HG02623 (cell line): ENCODE results near the gene C2orf81.

ENCODE experiments used
- ATAC-seq: cut with Tn5 transposase; IDR thresholded peaks from one replicate; pipeline ENCODE4 v1.9.1; 2021; ENCODE audit warnings: moderate library complexity; ENCODE audit not compliant: unreplicated experiment

Gene C2orf81

DNA sequence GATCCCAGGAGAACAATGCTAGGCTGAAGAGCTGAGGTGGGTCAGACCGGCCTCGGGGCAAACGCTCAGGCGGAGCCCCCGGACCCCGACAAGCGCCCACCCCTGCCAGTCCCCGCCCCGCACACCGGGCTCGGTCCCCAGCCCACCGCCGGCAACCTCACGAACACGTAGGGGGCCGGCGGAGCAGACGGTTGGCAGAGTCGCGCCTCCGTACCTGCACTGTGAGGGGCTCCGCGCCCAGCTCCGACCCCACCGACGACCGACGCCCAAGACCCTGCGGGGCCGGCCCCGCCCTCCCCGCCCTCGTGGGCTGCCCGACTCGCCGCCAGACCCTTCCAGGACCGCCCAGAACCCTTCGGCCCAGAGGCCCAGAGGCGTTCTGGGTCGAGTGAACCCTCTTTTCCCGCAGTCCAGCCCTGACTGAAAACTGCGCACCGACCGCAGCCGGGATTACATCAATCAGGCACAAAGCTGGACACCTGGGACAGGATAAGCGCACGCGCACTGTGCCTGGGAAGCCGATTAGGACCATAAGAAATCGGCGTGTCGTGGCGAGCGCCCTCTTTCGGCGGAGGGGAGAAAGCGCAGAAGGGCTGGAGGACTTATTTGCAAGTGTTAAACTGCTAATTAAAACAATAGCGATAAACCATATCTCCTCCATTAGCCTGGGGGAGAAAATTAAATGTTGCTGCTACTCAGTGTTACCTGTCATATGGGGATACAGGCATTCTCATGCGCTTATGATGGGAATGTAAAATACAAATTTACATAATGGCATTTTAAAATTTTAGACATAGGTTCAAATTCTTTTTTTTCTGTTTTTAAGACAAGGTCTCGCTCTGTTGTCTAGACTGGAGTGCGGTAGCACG, 29.6 kb downstream of the C2orf81 start:
- ATAC-seq, result peak; percentile 52

DNA sequence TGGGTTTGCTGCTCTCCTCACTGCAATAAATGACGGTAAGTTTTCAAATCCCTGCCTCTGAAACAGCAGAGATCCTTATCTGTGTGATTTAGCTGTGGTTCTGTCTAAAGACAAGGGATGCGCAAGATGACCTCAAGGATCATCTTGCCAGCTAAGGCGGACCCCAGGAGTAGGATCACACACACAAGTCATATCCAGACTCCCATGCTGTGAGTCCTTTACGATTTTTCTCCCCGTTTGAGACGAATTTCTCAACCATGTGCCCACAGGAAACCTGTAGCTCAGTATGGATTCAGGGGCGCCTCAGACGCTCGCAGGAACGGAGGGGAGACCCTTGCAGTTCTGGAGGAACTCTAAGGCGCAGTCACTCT, 30.2 kb downstream of the C2orf81 start:
- peak; percentile 21 for ATAC-seq

DNA sequence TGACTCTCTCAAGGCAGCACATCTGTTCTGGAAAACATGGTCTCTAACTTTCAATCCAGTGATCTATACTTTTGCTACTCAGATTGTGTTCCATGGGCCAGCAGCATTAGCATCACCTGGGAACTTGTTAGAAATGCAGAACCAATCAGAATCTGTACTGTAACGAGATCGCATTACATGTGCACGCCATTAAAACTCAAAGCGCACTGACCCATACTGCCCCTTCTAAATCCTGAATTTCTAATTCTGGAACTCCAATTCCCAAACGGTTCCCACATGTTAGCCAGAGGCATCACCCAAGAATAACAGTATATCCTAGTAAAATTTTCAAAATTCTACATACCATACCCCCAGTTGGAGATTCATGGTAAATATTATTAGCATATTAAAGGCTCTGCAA, 30.8 kb downstream of the C2orf81 start:
- ATAC-seq, result no peak

DNA sequence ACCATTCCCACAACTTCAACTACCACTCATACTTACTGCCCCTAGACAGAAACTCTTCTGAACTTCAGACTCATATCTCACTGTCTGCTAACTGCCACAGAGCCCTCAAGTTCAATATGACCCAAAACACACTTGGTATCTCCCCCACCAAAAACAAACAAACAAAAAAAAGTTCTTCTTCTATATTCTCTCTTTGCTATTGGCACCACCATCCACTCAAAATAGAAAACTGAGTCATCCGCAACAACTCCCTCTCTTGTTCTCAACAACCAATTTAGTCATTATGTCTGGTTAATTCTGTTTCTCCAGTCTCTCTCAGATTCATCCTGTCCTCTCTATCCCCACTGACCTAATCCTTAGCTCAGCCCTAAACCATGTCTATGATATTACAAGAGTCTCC, 34.1 kb downstream of the C2orf81 start:
- ATAC-seq, result no peak

DNA sequence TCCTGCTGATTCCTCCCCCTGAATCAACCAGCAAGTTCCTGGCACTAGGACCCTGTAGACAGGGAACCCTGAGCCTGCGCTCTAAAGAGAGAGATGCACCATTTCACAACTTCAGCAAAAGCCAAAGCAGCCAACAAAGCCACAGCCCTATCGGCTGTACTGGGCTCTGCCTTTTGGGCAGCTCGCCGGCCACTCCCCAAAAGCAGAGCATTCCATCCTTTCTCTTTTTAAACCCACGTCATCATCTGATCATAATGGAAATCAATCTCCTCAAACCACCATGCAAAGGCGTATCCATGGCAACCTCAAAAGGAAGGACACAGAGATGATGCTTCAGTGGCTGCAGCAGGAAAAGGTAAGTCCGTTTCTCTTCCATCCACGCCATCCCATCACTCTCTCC, 36.0 kb downstream of the C2orf81 start:
- no peak for ATAC-seq

DNA sequence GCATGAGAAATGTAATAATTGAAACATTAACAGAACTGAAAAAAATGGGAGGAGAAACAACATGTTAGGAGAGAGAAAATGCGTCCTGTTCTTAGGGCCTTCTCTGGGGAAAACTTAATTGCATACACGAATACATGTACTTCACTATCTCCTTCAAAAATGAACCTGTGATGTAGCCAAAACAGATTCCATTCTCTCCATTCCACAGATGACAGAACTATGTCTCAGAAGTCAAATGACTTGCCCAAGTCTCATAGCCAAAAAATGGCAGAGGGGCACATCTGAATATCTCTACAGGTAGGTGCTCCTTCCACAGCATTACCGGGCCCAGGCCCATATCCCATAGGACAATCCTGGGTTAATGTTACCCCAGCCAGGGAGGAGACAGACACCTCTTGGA, 37.4 kb downstream of the C2orf81 start:
- no peak for ATAC-seq

DNA sequence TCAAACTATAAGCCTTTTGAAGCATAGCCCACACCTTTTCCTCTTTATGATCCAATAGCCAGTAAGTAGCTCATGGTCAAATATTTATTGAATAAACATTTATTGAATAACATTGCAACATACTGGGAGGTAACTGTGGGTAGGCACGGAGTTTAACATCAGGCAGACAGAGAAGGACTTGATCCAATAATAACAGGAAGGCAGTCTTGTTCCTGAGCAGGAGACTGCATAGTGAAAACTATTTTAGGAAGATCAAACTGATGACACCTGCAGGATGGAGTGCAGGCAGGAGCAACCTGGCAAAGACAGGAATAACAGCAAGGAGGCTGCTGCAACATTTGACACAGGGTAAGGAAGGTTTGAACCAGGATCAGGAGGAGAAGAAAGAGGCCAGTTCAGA, 38.2 kb downstream of the C2orf81 start:
- no peak for ATAC-seq

DNA sequence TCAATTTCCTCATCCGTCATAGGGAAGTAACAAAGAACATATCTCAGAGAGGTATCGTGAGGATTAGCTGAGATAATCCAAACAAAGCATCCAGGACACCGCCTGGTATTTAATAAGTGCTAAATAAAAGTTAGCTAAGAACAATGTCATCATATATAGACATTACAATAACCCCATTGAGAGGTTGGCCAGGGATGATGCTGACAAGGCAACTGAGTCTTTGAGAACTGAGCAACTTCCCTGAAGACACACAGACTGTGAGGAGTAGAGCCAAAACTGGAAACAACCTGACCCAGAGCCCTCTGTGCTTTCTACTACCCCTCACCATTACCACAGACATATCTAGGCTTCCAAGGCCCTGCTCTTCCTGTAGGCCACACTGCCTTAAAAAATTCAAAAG, 39.7 kb downstream of the C2orf81 start:
- ATAC-seq, result no peak

DNA sequence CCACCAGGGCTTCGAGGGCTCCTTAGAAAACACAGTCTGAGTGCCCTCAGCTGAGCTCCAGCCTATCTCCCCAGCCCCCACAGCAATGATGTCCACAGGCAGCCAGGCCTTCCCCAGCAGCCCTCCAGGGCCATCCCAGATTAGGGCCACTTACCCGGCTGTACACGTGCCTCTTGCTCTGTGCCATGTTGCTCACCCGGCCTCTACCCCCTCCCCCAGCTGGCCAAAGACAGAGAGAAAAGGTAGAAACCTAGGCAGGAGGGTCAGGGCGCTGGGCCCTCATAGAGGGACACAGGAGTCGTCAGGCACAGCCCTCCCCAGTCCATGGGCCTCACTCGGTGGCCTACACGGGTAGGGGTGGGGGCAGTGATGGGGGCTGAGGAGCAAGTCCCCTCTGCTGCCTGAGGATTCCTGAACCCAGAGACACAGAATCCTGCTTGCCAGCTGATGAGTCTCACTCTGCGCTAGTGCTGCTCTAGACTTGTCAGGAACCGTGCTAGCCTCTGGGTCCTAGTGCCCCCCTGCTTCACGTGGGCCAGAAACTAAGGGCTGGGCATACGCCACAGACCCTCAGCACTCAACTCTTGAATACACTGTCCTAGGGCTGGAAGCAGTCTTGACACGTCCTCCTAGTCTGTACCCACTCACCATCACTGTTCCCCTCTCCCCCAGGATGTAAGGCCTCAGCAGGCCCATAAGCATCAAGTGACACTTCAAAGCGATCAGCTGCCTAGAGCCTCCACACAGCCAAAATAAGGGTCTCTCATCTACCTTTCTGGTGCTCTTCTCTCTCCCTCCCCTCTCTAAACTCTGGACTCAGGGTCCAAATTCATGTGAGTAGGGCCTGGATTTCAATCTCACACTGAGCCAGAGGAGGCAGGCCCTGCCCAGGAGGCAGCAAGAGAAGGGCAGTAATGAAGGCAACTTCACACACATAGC, 41.3 kb downstream of the C2orf81 start, which contains the start of gene DCTN1:
Gene DCTN1, minus strand, starts transcription at position 461 of the 939 bp plus-strand sequence. Its CDS starts 274 bp downstream, at position 187.
- ATAC-seq, result no peak

DNA sequence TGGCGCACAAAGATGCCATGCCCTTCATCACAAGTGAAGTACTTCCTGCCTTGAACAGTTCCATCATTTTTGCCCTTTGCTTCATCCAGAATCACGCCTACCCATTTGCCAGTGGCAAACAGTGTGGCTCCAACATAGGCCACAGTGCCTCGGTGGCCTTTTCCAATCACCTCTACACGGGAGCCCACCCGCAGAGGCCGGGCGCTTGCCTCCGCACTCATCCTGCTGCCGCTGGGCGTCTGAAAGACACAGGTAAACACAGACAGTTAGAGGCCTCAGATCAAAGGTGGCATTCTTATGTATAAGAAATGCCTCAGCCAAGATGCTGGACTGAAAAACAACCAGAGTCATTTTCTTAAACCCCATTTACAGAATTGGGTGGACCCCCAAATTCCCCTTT, 43.4 kb downstream of the C2orf81 start:
- ATAC-seq, result no peak

DNA sequence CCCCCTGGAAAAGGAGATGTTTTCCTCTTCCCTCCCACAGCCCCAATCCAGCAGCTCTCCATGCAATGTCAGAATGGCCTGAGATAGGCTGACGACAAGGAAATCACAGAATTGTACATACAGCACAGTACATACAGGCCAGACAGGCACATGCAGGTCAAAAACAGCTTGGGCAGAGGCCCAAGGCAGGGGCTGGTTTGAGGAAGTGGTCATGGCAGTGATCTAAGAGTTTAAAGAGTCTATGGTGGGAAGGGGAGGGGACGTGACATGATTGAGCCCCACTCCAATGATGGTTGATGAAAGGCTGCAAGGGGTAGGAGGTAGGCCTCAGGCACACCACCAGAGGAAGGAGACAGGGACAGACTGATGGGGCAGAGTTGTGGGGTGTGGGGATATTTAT, 45.6 kb downstream of the C2orf81 start:
- ATAC-seq, result no peak

DNA sequence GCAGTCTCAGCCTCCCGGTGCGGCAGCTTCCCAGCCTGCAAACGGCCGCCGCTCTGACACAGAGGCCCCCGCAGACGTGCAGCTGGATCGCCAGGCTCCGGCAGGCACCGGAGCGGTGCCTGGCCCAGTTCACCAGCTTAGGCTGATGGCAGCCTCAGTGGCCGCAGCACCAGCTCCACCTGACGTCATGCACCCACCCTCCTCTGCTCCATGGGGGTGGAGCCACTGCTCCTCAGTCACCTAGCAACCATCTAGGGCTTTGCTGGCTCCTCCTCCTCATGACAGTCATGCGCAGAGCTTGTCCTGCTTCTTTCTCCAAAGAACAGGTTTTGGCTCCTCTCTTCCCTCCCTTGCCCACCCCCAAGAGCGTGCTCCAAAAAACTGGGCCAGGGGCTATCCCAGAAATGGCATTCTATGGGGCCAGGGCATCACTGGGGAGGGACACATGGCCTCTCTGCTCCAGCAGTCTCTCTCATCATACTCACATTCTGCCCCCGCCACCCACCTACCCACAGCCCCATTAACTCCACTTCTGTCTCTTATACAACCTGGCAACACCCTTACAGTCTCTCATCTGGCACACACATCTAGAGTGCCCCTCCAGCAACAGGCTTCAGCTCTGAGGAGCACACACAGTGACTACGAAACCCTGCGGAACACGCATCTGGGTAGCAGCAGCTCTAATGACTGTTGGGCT, 46.8 kb downstream of the C2orf81 start:
- no peak for ATAC-seq

DNA sequence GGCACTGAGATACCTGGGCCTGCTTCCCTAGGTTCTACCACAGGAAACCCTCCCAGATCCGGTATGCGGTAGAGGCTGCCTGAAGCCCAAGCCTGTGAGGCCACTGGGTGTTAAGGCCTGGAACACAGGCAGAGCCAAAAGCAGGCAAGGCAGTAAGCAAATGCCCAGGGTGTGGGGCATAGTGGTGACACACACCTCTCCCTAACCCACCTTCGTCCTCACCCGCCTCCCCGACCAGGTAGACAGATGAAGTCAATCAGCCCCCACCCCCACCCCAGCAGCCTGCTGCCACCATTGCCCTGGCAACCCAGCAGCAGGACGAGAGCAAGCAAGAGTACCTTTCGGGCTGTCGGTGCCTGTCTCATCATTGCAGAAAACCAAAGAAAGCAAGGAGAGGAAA, 47.4 kb downstream of the C2orf81 start:
- no peak for ATAC-seq

DNA sequence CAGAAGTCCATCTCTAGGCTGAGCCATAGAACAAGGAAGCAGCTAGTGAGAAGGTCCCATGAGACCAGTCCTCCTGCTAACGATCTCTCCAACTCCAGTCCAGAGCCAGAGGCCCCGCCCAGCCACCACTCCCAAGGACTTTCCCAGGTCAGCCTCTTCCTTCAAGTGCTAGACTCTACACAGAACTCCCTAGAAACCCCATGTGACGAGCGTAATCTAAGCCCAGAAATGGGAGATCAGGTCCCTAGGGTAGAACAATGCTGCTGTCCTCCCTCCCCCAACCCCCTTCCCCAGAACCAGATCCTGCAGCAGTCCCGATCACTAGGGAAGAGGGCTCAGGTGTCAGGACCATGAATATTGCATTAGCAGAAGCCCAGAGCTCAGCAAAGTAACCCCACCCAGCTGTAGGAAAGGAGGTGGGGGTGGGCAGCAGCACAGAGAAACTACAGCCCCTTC, 48.2 kb downstream of the C2orf81 start:
- no peak for ATAC-seq

DNA sequence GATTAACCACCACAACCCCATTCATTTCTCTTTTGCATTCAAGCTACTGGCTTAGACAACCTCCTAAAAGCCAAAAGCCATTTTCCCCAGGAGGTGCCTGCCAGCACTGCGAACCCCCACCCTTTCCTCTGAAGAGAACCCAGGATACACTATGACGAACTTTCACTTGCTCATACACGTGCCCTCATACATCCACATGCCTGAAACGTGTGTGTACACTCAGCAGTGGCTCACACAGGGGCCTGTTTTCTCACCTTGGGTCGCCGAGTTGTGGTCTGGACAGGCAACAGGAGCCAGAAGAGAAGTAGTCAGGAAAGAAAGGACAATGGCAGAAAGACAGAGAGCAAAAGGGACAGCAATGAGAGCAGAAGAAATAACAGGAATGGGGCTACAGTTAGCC, 48.7 kb downstream of the C2orf81 start:
- ATAC-seq, result no peak

DNA sequence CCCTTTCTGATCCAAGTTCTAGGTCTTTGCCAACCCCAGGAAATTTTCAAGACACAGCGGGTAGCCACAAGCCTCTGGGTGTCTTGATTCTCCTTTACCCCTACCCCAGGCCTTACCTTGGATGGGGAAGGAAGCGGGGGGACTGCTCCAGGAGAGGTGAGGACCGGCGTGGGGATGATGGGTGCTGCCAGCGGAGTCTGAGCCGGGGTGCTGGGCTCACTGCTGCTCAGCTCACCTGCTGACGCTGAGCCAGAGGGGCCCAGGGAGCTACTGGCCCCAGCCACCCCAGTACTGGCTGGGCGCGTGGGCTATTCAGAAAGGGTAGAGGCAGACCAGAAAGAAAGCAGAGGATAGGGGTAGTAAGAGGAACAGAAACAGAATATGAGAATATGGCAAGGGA, 50.0 kb downstream of the C2orf81 start:
- no peak for ATAC-seq

DNA sequence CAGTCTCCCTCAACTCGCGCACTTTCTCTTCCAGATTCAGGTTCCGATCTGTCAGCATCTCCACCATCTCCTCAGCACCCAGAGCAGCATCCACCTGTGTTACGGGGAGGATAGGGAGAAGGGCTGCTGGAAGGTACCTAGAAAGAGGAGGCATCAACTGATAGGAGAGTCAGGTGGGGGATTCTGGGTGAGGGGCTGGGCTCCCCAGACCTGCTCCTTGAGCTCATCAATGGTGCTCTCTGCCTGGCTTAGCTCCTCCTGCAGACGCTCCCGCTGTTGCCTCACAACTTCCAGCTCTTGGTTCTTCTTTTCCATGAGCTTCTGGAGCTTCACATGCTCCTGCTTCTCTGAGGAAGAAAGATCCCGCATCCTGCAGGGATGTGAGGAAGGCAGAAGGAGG, 51.4 kb downstream of the C2orf81 start:
- no peak for ATAC-seq

DNA sequence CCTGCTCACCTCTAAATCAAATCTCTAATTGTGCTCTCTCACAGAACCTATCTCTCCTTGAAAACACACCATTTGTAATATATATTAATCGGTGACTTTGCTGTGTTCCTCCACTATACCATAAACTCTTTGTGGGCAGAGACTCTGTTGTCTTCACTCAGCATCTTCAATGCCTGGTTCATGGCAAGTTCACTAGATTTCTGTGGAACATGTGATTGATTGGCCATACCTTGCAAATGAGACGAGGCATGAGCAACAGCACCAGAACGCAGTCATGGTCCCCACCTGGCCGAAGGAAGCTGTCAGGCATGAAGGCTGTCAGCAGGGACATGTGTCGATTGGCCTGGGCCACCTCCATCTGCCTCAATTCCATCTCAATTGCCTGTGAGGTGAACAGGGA, 52.9 kb downstream of the C2orf81 start:
- no peak for ATAC-seq

DNA sequence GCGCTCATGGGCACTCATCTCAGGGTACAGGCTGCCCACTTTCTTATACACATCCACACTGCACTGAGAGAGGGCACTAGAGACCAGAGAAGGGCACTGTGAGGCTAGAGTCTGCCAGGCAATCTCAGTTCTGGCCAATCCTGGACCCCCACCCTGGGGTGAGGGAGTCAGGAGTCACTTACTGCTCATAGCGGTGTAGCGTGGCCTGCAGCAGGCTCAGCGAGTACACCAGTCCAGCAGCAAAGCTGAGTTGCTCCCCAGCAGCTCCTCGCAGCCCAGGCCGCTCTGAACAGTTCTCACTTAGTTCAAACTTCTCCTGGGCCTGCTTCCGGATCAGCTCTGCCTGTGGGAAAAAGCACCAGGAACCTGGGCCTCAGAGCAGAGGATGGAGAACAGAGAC, 53.6 kb downstream of the C2orf81 start:
- ATAC-seq, result no peak

DNA sequence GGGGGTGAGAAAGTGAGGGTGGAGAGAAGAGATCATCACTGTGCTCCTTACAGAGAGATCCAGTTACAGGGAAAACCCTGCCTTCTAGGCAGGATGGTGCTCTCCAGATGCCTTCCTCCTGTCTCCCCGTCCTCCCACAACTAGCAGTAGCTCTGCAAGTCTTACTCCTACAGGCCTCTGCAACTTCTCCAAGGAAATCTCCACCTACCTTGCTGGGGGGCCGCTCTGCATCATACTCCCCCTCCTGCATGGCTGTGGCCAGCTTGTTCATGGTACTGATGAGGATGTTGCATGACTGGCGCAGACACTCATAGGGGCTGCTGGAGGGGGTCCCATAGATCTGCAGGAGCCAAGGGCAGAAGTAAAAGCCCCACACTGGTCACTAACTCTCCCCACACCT, 55.4 kb downstream of the C2orf81 start:
- ATAC-seq, result no peak
